CD8-positive, alpha-beta memory T cell (primary cell): ENCODE measurements around the gene KRTAP19-6. TPM values are rescaled to one million over a fixed set of nuclear protein-coding genes. Genes with fewer than 3 reads are reported as not detected.

Experiments used
- CTCF ChIA-PET: fragments of 350-600 bp; sonication (Branson Sonifier 250); formaldehyde crosslinking; loops from one replicate; lab custom pipeline; 2021; ENCODE audit warnings: antibody characterized with exemption; lab: Charles Lee
- POLR2A ChIA-PET: fragments of 350-600 bp; sonication (Branson Sonifier 250); formaldehyde crosslinking; loops from one replicate; lab custom pipeline; 2021; ENCODE audit warnings: antibody characterized with exemption; lab: Charles Lee
- DNase-seq, 5 donors: peaks; one replicate each; pipeline versions ENCODE4 v3.0.0 to v3.0.0-alpha.2; 2020 to 2022; ENCODE audit warnings: mixed read lengths in 1 of 5
- H3K27ac ChIP-seq: one replicate; pipeline ENCODE4 v1.7.0; 2013; ENCODE audit warnings: low read depth, mild to moderate bottlenecking, low read length, moderate library complexity
- H3K27me3 ChIP-seq: 2 replicates; pipeline ENCODE4 v1.7.0; 2013; ENCODE audit warnings: low read length, mild to moderate bottlenecking; ENCODE audit not compliant: insufficient read depth, poor library complexity, severe bottlenecking
- H3K36me3 ChIP-seq: 2 replicates; pipeline ENCODE4 v1.7.0; 2013; ENCODE audit warnings: mild to moderate bottlenecking, low read length, moderate library complexity; ENCODE audit not compliant: insufficient read depth
- H3K4me1 ChIP-seq: 2 replicates; pipeline ENCODE4 v1.7.0; 2013; ENCODE audit warnings: mild to moderate bottlenecking, low read length, moderate library complexity; ENCODE audit not compliant: insufficient read depth
- H3K4me3 ChIP-seq: 2 replicates; pipeline ENCODE4 v1.7.0; 2013; ENCODE audit warnings: mild to moderate bottlenecking, low read length
- H3K9me3 ChIP-seq: 2 replicates; pipeline ENCODE4 v1.7.0; 2013; ENCODE audit warnings: mild to moderate bottlenecking, low read length
- H3K27ac Mint-ChIP-seq, 8 donors: one replicate each; pipeline ENCODE4 v1.8.0; 2020 to 2021; ENCODE audit warnings: mixed read lengths in 8 of 8, mild to moderate bottlenecking in 6 of 8, inconsistent platforms in 3 of 8, moderate library complexity in 3 of 8
- H3K27me3 Mint-ChIP-seq, 2 donors: one replicate each; pipeline ENCODE4 v1.8.0; 2020 to 2021; ENCODE audit warnings: mixed read lengths in 2 of 2, mild to moderate bottlenecking in 1 of 2, moderate library complexity in 1 of 2
- H3K36me3 Mint-ChIP-seq, 3 donors: one replicate each; pipeline ENCODE4 v1.8.0; 2020 to 2021; ENCODE audit warnings: mixed read lengths in 3 of 3, inconsistent platforms in 1 of 3, mild to moderate bottlenecking in 1 of 3
- H3K4me1 Mint-ChIP-seq, 3 donors: one replicate each; pipeline ENCODE4 v1.8.0; 2020 to 2021; ENCODE audit warnings: mixed read lengths in 3 of 3, inconsistent platforms in 1 of 3, mild to moderate bottlenecking in 1 of 3
- H3K4me3 Mint-ChIP-seq, 7 donors: one replicate each; pipeline ENCODE4 v1.8.0; 2020 to 2021; ENCODE audit warnings: mixed read lengths in 7 of 7, mild to moderate bottlenecking in 6 of 7, moderate library complexity in 4 of 7, inconsistent platforms in 2 of 7
- H3K9me3 Mint-ChIP-seq, 5 donors: one replicate each; pipeline ENCODE4 v1.8.0; 2020 to 2022; ENCODE audit warnings: mixed read lengths in 5 of 5, mild to moderate bottlenecking in 3 of 5, moderate library complexity in 2 of 5, inconsistent platforms in 1 of 5
- polyA plus RNA-seq: library from polyadenylated mRNA; unstranded; fragments of 300-500 nt; fragmentation: Illumina TruSeq; gene quantifications from one replicate; pipeline ENCODE4 v1.2.3, GENCODE V29; 2021
- total RNA-seq, 2 experiments: library from RNA; stranded (reverse); gene quantifications; one replicate each; pipeline ENCODE4 v1.2.3, GENCODE V29; 2021

Gene KRTAP19-6
- not detected for total RNA-seq
- not detected for polyA plus RNA-seq

- peaks cover 0 to 6% (median 2%) of the 10 kb centered on the region in 5 donors for H3K9me3 Mint-ChIP-seq
- Histone ChIP-seq H3K36me3 (no peaks in the 10 kb centered on the region), H3K4me1 (no peaks in the 10 kb centered on the region), H3K9me3 (no peaks in the 10 kb centered on the region), H3K27ac (no peak within 1 kb of the TSS), H3K27me3 (no peaks in the 10 kb centered on the region), H3K4me3 (no peak within 1 kb of the TSS)
- no peaks in the 10 kb centered on the region for H3K4me1 Mint-ChIP-seq
- DNase-seq: no peak
- ChIA-PET POLR2A (no interaction called here), CTCF (no interaction called here)
- H3K4me3 Mint-ChIP-seq: no peak within 1 kb of the TSS
- no peak within 1 kb of the TSS for H3K27ac Mint-ChIP-seq
- no peaks in the 10 kb centered on the region for H3K27me3 Mint-ChIP-seq
- H3K36me3 Mint-ChIP-seq: no peaks in the 10 kb centered on the region
Observed at GRCh38 chr21:30541764-30542163, at the start of gene KRTAP19-6. Gene KRTAP19-6 (minus strand): TSS chr21:30541864. CDS start chr21:30541833, 31 bp downstream.

GRCh38 chr21:30590297-30590696, 48.6 kb upstream of the KRTAP19-6 start, which contains the start of gene KRTAP22-2:
Gene KRTAP22-2 (minus strand): TSS chr21:30590397.
- no peaks in the 10 kb centered on the region for H3K27me3 ChIP-seq
- H3K4me3 Mint-ChIP-seq: no peak within 1 kb of the TSS
- H3K27ac Mint-ChIP-seq: no peak within 1 kb of the TSS
- H3K36me3 Mint-ChIP-seq: no peaks in the 10 kb centered on the region
- no peaks in the 10 kb centered on the region for H3K4me1 Mint-ChIP-seq
- no peak within 1 kb of the TSS for H3K27ac ChIP-seq
- no peak for DNase-seq
- ChIA-PET POLR2A (no interaction called here), CTCF (no interaction called here)
- H3K4me1 ChIP-seq: no peaks in the 10 kb centered on the region
- no peaks in the 10 kb centered on the region for H3K36me3 ChIP-seq
- no peaks in the 10 kb centered on the region for H3K9me3 ChIP-seq
- no peaks in the 10 kb centered on the region for H3K9me3 Mint-ChIP-seq
- H3K27me3 Mint-ChIP-seq: no peaks in the 10 kb centered on the region
- H3K4me3 ChIP-seq: no peak within 1 kb of the TSS

GRCh38 chr21:30582870-30583269, 41.2 kb upstream of the KRTAP19-6 start:
- H3K4me3 Mint-ChIP-seq: no peak overlapping the region
- H3K27me3 ChIP-seq: no peaks in the 10 kb centered on the region
- DNase-seq: no peak
- H3K27me3 Mint-ChIP-seq: no peaks in the 10 kb centered on the region
- H3K4me3 ChIP-seq: no peak overlapping the region
- H3K36me3 Mint-ChIP-seq: no peaks in the 10 kb centered on the region
- CTCF ChIA-PET: no interaction called here
- H3K9me3 Mint-ChIP-seq: peaks cover 0 to 2% (median 2%) of the 10 kb centered on the region in 5 donors
- H3K27ac Mint-ChIP-seq: no peak overlapping the region
- POLR2A ChIA-PET: no interaction called here
- no peaks in the 10 kb centered on the region for H3K9me3 ChIP-seq
- H3K27ac ChIP-seq: no peak overlapping the region
- H3K4me1 Mint-ChIP-seq: no peaks in the 10 kb centered on the region
- H3K4me1 ChIP-seq: no peaks in the 10 kb centered on the region
- H3K36me3 ChIP-seq: no peaks in the 10 kb centered on the region

- Mint-ChIP-seq H3K27ac (no peak overlapping the region), H3K36me3 (no peaks in the 10 kb centered on the region), H3K9me3 (peaks cover 0 to 3% (median 2%) of the 10 kb centered on the region in 5 donors), H3K4me1 (no peaks in the 10 kb centered on the region), H3K4me3 (no peak overlapping the region), H3K27me3 (no peaks in the 10 kb centered on the region)
- no peak for DNase-seq
- ChIA-PET POLR2A (no interaction called here), CTCF (no interaction called here)
- no peak overlapping the region for H3K27ac ChIP-seq
- H3K4me1 ChIP-seq: no peaks in the 10 kb centered on the region
- no peak overlapping the region for H3K4me3 ChIP-seq
- no peaks in the 10 kb centered on the region for H3K9me3 ChIP-seq
- H3K27me3 ChIP-seq: no peaks in the 10 kb centered on the region
- no peaks in the 10 kb centered on the region for H3K36me3 ChIP-seq
Observed at GRCh38 chr21:30580132-30580531, 38.5 kb upstream of the KRTAP19-6 start.

GRCh38 chr21:30579346-30579745, 37.7 kb upstream of the KRTAP19-6 start:
- no peak overlapping the region for H3K4me3 ChIP-seq
- no peaks in the 10 kb centered on the region for H3K4me1 ChIP-seq
- DNase-seq: no peak
- H3K4me1 Mint-ChIP-seq: no peaks in the 10 kb centered on the region
- H3K4me3 Mint-ChIP-seq: no peak overlapping the region
- CTCF ChIA-PET: no interaction called here
- H3K9me3 Mint-ChIP-seq: peaks cover 0 to 3% (median 0%) of the 10 kb centered on the region in 5 donors
- H3K27me3 ChIP-seq: no peaks in the 10 kb centered on the region
- no peaks in the 10 kb centered on the region for H3K27me3 Mint-ChIP-seq
- H3K27ac Mint-ChIP-seq: no peak overlapping the region
- no peaks in the 10 kb centered on the region for H3K36me3 ChIP-seq
- no peaks in the 10 kb centered on the region for H3K9me3 ChIP-seq
- no peak overlapping the region for H3K27ac ChIP-seq
- H3K36me3 Mint-ChIP-seq: no peaks in the 10 kb centered on the region
- POLR2A ChIA-PET: no interaction called here

GRCh38 chr21:30577766-30578165, 36.1 kb upstream of the KRTAP19-6 start:
- H3K4me3 ChIP-seq: no peak overlapping the region
- no peak overlapping the region for H3K27ac ChIP-seq
- H3K36me3 ChIP-seq: no peaks in the 10 kb centered on the region
- Mint-ChIP-seq H3K4me3 (no peak overlapping the region), H3K4me1 (no peaks in the 10 kb centered on the region), H3K27me3 (no peaks in the 10 kb centered on the region), H3K36me3 (no peaks in the 10 kb centered on the region), H3K9me3 (peaks cover 0 to 3% (median 2%) of the 10 kb centered on the region in 5 donors), H3K27ac (no peak overlapping the region)
- DNase-seq: no peak
- no peaks in the 10 kb centered on the region for H3K4me1 ChIP-seq
- no peaks in the 10 kb centered on the region for H3K27me3 ChIP-seq
- ChIA-PET POLR2A (no interaction called here), CTCF (no interaction called here)
- H3K9me3 ChIP-seq: no peaks in the 10 kb centered on the region

- POLR2A ChIA-PET: no interaction called here
- Histone ChIP-seq H3K4me1 (no peaks in the 10 kb centered on the region), H3K4me3 (no peak overlapping the region), H3K27ac (no peak overlapping the region), H3K36me3 (no peaks in the 10 kb centered on the region), H3K9me3 (no peaks in the 10 kb centered on the region), H3K27me3 (no peaks in the 10 kb centered on the region)
- no peak overlapping the region for H3K4me3 Mint-ChIP-seq
- no peak for DNase-seq
- peaks cover 0 to 2% (median 0%) of the 10 kb centered on the region in 5 donors for H3K9me3 Mint-ChIP-seq
- no peaks in the 10 kb centered on the region for H3K4me1 Mint-ChIP-seq
- H3K36me3 Mint-ChIP-seq: no peaks in the 10 kb centered on the region
- H3K27me3 Mint-ChIP-seq: no peaks in the 10 kb centered on the region
- CTCF ChIA-PET: no interaction called here
- H3K27ac Mint-ChIP-seq: no peak overlapping the region
Observed at GRCh38 chr21:30567617-30568016, 26.0 kb upstream of the KRTAP19-6 start.

GRCh38 chr21:30563630-30564029, 22.0 kb upstream of the KRTAP19-6 start:
- H3K27ac ChIP-seq: no peak overlapping the region

More at GRCh38 chr21:30563630-30564029, 22.0 kb upstream of the KRTAP19-6 start:
- DNase-seq: no peak
- H3K27me3 Mint-ChIP-seq: peaks cover 0 to 1% of the 10 kb centered on the region in 2 donors
- H3K4me1 Mint-ChIP-seq: no peaks in the 10 kb centered on the region
- Histone ChIP-seq H3K4me3 (no peak overlapping the region), H3K36me3 (no peaks in the 10 kb centered on the region), H3K27me3 (no peaks in the 10 kb centered on the region), H3K4me1 (no peaks in the 10 kb centered on the region), H3K9me3 (no peaks in the 10 kb centered on the region)
- peaks cover 0 to 5% (median 0%) of the 10 kb centered on the region in 5 donors for H3K9me3 Mint-ChIP-seq
- H3K4me3 Mint-ChIP-seq: no peak overlapping the region
- H3K27ac Mint-ChIP-seq: no peak overlapping the region
- CTCF ChIA-PET: no interaction called here
- no peaks in the 10 kb centered on the region for H3K36me3 Mint-ChIP-seq
- POLR2A ChIA-PET: no interaction called here
